Measurements from ENCODE around the gene MRPL9.

Gene MRPL9

DNA sequence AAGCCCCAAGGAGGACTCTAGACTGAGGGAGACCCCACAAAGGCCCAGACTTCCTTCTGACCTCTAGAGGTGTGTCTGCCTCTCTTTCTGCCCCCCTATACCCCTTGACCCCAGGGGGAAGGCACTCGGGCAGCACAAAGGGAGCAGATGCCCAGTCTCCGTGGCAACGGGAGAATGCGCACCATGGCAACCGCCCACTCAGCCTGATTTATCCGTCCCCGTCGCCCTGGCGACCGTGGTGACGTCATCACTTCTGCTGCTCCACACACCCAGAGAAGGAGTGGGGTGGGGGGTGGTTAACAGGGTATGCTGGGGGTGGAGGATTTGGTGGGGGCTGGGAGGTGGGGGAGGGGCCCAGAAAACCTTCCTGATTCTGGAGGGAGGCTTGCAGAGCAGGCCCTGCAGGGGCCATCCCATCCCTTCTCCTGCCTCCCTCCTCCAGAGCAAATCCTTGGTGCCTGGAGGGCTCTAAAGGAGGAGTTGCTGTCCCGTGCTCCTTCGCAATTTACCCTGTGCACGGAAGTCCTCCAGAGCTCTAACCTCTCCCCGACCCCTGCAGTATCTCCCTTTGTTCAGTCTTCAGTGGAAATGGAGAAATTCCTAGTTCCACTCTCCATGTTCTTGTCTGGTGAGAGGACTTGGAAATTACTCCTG, 53.0 kb downstream of the MRPL9 start:
- no peaks in the 10 kb centered on the region for H3K9me3 ChIP-seq (ENCODE audit: low read length)
- no peaks in the 10 kb centered on the region for H3K9me2 ChIP-seq (ENCODE audit: low read depth, low read length)
- no peak overlapping the region for H3K27ac ChIP-seq (ENCODE audit: low read depth, low read length, poor library complexity, severe bottlenecking)
- H3K79me2 ChIP-seq (ENCODE audit: insufficient read depth, low read length), result no peaks in the 10 kb centered on the region
- H3F3A ChIP-seq (ENCODE audit: insufficient read depth, low read length), result no peaks in the 10 kb centered on the region
- H4K20me1 ChIP-seq (ENCODE audit: insufficient read depth, low read length), result no peaks in the 10 kb centered on the region
- H2AFZ ChIP-seq (ENCODE audit: low read length), result no peak overlapping the region
- H3K4me2 ChIP-seq (ENCODE audit: low read length), result no peak overlapping the region
- no peaks in the 10 kb centered on the region for H3K4me1 ChIP-seq (ENCODE audit: insufficient read depth, low read length, severe bottlenecking)
- H3K9ac ChIP-seq (ENCODE audit: low read length), result no peak overlapping the region
- no peak overlapping the region for H3K4me3 ChIP-seq (ENCODE audit: low read depth, low read length, poor library complexity, severe bottlenecking)
- no peaks in the 10 kb centered on the region for H3K36me3 ChIP-seq (ENCODE audit: insufficient read depth, low read length)
- H3K27me3 ChIP-seq (ENCODE audit: insufficient read depth, low read length), result no peaks in the 10 kb centered on the region
- TF ChIP-seq, protein P1, sequence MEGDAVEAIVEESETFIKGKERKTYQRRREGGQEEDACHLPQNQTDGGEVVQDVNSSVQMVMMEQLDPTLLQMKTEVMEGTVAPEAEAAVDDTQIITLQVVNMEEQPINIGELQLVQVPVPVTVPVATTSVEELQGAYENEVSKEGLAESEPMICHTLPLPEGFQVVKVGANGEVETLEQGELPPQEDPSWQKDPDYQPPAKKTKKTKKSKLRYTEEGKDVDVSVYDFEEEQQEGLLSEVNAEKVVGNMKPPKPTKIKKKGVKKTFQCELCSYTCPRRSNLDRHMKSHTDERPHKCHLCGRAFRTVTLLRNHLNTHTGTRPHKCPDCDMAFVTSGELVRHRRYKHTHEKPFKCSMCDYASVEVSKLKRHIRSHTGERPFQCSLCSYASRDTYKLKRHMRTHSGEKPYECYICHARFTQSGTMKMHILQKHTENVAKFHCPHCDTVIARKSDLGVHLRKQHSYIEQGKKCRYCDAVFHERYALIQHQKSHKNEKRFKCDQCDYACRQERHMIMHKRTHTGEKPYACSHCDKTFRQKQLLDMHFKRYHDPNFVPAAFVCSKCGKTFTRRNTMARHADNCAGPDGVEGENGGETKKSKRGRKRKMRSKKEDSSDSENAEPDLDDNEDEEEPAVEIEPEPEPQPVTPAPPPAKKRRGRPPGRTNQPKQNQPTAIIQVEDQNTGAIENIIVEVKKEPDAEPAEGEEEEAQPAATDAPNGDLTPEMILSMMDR (IDR thresholded peaks at IDR 0.05; ENCODE audit: low read length), result no peak
- TF ChIP-seq EZH2 (IDR thresholded peaks at IDR 0.05; ENCODE audit: borderline replicate concordance, low read length), result no peak

Measured in OCI-LY1 (cell line).